GM23338 (cell line): ENCODE results near the gene UBA3. TPM values are rescaled to one million over a fixed set of nuclear protein-coding genes. Genes with fewer than 3 reads are reported as not detected.

Experiments
- ATAC-seq: fragments of 200-7000 bp; cut with Tn5 transposase; 3 replicates; pipeline ENCODE4 v1.9.1; 2020
- DNase-seq: peaks from one replicate; pipeline ENCODE4 v3.0.0-alpha.2; 2015; ENCODE audit warnings: low spot score
- H2AFZ ChIP-seq: fragments of 200-600 bp; sonication (generic); 2 replicates; pipeline ENCODE4 v1.8.0; 2016; ENCODE audit warnings: antibody characterized with exemption, mild to moderate bottlenecking, moderate library complexity
- H3F3A ChIP-seq: fragments of 200-600 bp; sonication (generic); replicated peaks from 2 replicates; pipeline ENCODE4 v1.8.0; 2017; ENCODE audit warnings: antibody characterized with exemption, mixed run types, low read depth
- H3K27ac ChIP-seq: fragments of 200-600 bp; sonication (generic); 2 replicates; pipeline ENCODE4 v1.6.1; 2016; ENCODE audit warnings: low read depth
- H3K27me3 ChIP-seq: fragments of 200-600 bp; sonication (generic); 2 replicates; pipeline ENCODE4 v1.8.0; 2016; ENCODE audit warnings: mild to moderate bottlenecking, mixed run types, moderate library complexity; ENCODE audit not compliant: insufficient read depth
- H3K36me3 ChIP-seq: fragments of 200-600 bp; sonication (generic); 2 replicates; pipeline ENCODE4 v1.8.0; 2016; ENCODE audit warnings: mild to moderate bottlenecking; ENCODE audit not compliant: insufficient read depth
- H3K4me1 ChIP-seq: fragments of 200-600 bp; sonication (generic); 2 replicates; pipeline ENCODE4 v1.8.0; 2016; ENCODE audit warnings: mild to moderate bottlenecking, moderate library complexity; ENCODE audit not compliant: insufficient read depth
- H3K4me2 ChIP-seq: fragments of 200-600 bp; sonication (generic); 2 replicates; pipeline ENCODE4 v1.7.1; 2017; ENCODE audit warnings: mixed run types
- H3K4me3 ChIP-seq: fragments of 200-600 bp; sonication (generic); 2 replicates; pipeline ENCODE4 v1.6.1; 2016; ENCODE audit warnings: mixed run types
- H3K79me2 ChIP-seq: fragments of 200-600 bp; sonication (generic); replicated peaks from 2 replicates; pipeline ENCODE4 v1.8.0; 2017; ENCODE audit warnings: mild to moderate bottlenecking; ENCODE audit not compliant: insufficient read depth
- H3K9me2 ChIP-seq: fragments of 200-600 bp; sonication (generic); 2 replicates; pipeline ENCODE4 v1.8.0; 2017; ENCODE audit not compliant: insufficient read depth
- H4K20me1 ChIP-seq: fragments of 200-600 bp; sonication (generic); replicated peaks from 2 replicates; pipeline ENCODE4 v1.8.0; 2017; ENCODE audit warnings: mild to moderate bottlenecking; ENCODE audit not compliant: insufficient read depth
- H3K27ac Mint-ChIP-seq: 2 replicates; pipeline ENCODE4 v1.8.0; 2020; ENCODE audit warnings: inconsistent platforms, mild to moderate bottlenecking, moderate library complexity, mixed read lengths
- H3K27me3 Mint-ChIP-seq: 3 replicates; pipeline ENCODE4 v1.8.0; 2022; ENCODE audit warnings: low read depth, mild to moderate bottlenecking, moderate library complexity, mixed read lengths, inconsistent platforms; ENCODE audit not compliant: insufficient read depth, poor library complexity
- H3K36me3 Mint-ChIP-seq: 3 replicates; pipeline ENCODE4 v1.8.0; 2021; ENCODE audit warnings: low read depth, mild to moderate bottlenecking, inconsistent platforms, moderate library complexity, mixed read lengths
- H3K4me1 Mint-ChIP-seq: 3 replicates; pipeline ENCODE4 v1.8.0; 2020; ENCODE audit warnings: mild to moderate bottlenecking, inconsistent platforms, mixed read lengths
- H3K4me3 Mint-ChIP-seq: 3 replicates; pipeline ENCODE4 v1.8.0; 2021; ENCODE audit warnings: moderate library complexity, mild to moderate bottlenecking, inconsistent platforms, mixed read lengths
- H3K9me3 Mint-ChIP-seq: 3 replicates; pipeline ENCODE4 v1.8.0; 2020; ENCODE audit warnings: moderate library complexity, mild to moderate bottlenecking, inconsistent platforms, mixed read lengths
- CREB1 ChIP-seq: fragments of 250-450 bp; sonication (Bioruptor Pico); IDR thresholded peaks from 2 replicates; pipeline ENCODE4 v1.5.0; 2020; ENCODE audit warnings: low read depth, mild to moderate bottlenecking, moderate library complexity
- CTCF ChIP-seq, 2 experiments: fragments of 200-600 bp in 1 of 2; sonication (generic) in 1 of 2; conservative IDR thresholded peaks; 2 replicates each; pipeline versions ENCODE4 v1.5.1 to v1.6.1; 2016 to 2017; ENCODE audit warnings: antibody characterized with exemption in 2 of 2, low read depth in 2 of 2, mild to moderate bottlenecking in 2 of 2, moderate library complexity in 1 of 2
- ETS1 ChIP-seq: IDR thresholded peaks from 2 replicates; pipeline ENCODE4 v1.6.1; 2016; ENCODE audit warnings: antibody characterized with exemption
- POLR2AphosphoS5 ChIP-seq: IDR thresholded peaks from 2 replicates; pipeline ENCODE4 v1.6.1; 2016; ENCODE audit warnings: antibody characterized with exemption, low read depth
- STAT1 ChIP-seq: IDR thresholded peaks from one replicate; pipeline ENCODE4 v1.6.1; 2016; ENCODE audit warnings: antibody characterized with exemption; ENCODE audit not compliant: unreplicated experiment
- ZNF462 ChIP-seq: fragments of 250-450 bp; sonication (Bioruptor Pico); IDR thresholded peaks from 2 replicates; pipeline ENCODE4 v1.5.0; 2020; ENCODE audit warnings: mild to moderate bottlenecking, moderate library complexity
- polyA plus RNA-seq: library from polyadenylated mRNA; unstranded; fragments of >200 nt; fragmentation: Nextera tagmentation; extraction: Ambion mirVana; gene quantifications from 2 replicates; pipeline ENCODE4 v1.2.1, GENCODE V29; 2016
- total RNA-seq: library from RNA; depleted of rRNA; stranded (reverse); fragments of >200 nt; shearing (Covaris generic); gene quantifications from 2 replicates; pipeline ENCODE4 v1.2.3, GENCODE V29; 2014

Gene UBA3
- total and polyA plus RNA-seq, 2 experiments from 2014 or later, result 53.2 to 85.3 TPM

GRCh38 chr3:69013253-69014021 is 66.7 kb downstream of the UBA3 start, which contains the start of gene EOGT:
Gene EOGT, minus strand, starts transcription at chr3:69013684. Its CDS starts 3,838 bp downstream, at chr3:69009846.
- peak; percentile 88 for DNase-seq
- Histone ChIP-seq H3K4me3 (peak within 1 kb of the TSS; percentile 56), H3K27me3 (peaks cover 5% of the 10 kb centered on the region; the same call in 1 of the 2 replicates), H4K20me1 (no peaks in the 10 kb centered on the region), H3K36me3 (no peaks in the 10 kb centered on the region), H3F3A (no peaks in the 10 kb centered on the region), H2AFZ (no peak within 1 kb of the TSS), H3K9me2 (no peaks in the 10 kb centered on the region), H3K27ac (no peak within 1 kb of the TSS; the same call in 1 of the 2 replicates), H3K4me2 (peak within 1 kb of the TSS; percentile 69), H3K79me2 (no peaks in the 10 kb centered on the region), H3K4me1 (peaks cover 47% of the 10 kb centered on the region)
- H3K27ac Mint-ChIP-seq, result peak within 1 kb of the TSS; percentile 29; the same call in 1 of the 2 replicates
- peaks cover 60% of the 10 kb centered on the region for H3K4me1 Mint-ChIP-seq
- H3K9me3 Mint-ChIP-seq, result no peaks in the 10 kb centered on the region
- ATAC-seq, result peak; percentile 70
- peak within 1 kb of the TSS; percentile 80 for H3K4me3 Mint-ChIP-seq
- TF ChIP-seq CTCF (conservative IDR thresholded peaks at IDR 0.05; ENCODE audit: low read depth in 2 of 2) (peak; percentile 44 to 71), CREB1 (CRISPR knock-in tag) (peak; percentile 50), STAT1 (no peak), POLR2AphosphoS5 (peak; percentile 38; the same call in 1 of the 2 replicates), ETS1 (peak; percentile 51; the same call in 1 of the 2 replicates), ZNF462 (CRISPR knock-in tag) (no peak)
- H3K36me3 Mint-ChIP-seq, result peaks cover 15% of the 10 kb centered on the region
- H3K27me3 Mint-ChIP-seq, result peaks cover 15% of the 10 kb centered on the region
